ENCODE measurements around the gene CENPS.

DNA sequence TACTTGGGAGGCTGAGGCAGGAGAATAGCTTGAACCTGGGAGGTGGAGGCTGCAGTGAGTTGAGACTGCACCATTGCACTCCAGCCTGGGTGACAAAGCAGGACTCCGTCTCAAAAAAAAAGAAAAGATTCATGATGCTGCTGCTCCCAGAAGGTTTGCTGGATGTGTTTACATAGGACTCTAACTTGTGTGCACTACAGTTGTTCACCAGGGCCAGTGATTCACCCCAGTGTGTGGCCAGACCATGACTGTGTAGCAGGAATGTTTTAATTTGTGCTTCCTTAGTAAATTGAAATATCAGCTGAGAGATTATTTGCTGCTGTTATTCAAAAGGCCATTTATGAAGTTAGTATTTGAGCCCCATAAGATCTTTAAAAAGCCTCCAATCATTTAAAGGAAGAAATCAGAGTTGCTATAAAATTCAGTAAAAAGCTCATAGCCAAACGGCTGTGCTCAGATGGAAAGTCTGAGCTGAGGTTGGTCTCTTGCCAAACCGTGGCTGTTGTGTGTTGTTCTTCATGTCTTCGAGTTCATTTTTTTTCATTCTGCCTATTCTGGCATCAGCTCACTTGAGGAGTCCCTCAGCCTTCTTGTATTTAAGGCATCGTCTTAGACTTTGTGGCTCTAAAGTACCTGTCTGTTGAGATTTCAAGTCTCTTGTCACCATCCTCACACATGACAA lies 49.5 kb upstream of the CENPS start:
- TF ChIP-seq, protein P1, sequence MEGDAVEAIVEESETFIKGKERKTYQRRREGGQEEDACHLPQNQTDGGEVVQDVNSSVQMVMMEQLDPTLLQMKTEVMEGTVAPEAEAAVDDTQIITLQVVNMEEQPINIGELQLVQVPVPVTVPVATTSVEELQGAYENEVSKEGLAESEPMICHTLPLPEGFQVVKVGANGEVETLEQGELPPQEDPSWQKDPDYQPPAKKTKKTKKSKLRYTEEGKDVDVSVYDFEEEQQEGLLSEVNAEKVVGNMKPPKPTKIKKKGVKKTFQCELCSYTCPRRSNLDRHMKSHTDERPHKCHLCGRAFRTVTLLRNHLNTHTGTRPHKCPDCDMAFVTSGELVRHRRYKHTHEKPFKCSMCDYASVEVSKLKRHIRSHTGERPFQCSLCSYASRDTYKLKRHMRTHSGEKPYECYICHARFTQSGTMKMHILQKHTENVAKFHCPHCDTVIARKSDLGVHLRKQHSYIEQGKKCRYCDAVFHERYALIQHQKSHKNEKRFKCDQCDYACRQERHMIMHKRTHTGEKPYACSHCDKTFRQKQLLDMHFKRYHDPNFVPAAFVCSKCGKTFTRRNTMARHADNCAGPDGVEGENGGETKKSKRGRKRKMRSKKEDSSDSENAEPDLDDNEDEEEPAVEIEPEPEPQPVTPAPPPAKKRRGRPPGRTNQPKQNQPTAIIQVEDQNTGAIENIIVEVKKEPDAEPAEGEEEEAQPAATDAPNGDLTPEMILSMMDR (conservative IDR thresholded peaks at IDR 0.05; ENCODE audit: low read length) = no peak
- TF ChIP-seq EZH2phosphoT487 (IDR thresholded peaks at IDR 0.05; ENCODE audit: borderline replicate concordance, low read depth, low read length) = no peak
